Epithelial cell of prostate (primary cell): ENCODE measurements around the gene GPA33.
A peak's percentile ranks its signal among the peaks of the same experiment; 100 is the strongest.
"Not testable (repeated sequence)": the region's sequence is repeated elsewhere in the genome, so short reads cannot be mapped to it uniquely, and the experiment has no call there.

Source experiments
- DNase-seq: peaks from one replicate; pipeline ENCODE4 v3.0.0-alpha.2; 2011; ENCODE audit warnings: low read depth, low spot score
- H3K27ac ChIP-seq: fragments of 450-650 bp; 2 replicates; pipeline ENCODE4 v1.5.1; 2017; ENCODE audit warnings: mild to moderate bottlenecking

The GPA33 gene

DNA sequence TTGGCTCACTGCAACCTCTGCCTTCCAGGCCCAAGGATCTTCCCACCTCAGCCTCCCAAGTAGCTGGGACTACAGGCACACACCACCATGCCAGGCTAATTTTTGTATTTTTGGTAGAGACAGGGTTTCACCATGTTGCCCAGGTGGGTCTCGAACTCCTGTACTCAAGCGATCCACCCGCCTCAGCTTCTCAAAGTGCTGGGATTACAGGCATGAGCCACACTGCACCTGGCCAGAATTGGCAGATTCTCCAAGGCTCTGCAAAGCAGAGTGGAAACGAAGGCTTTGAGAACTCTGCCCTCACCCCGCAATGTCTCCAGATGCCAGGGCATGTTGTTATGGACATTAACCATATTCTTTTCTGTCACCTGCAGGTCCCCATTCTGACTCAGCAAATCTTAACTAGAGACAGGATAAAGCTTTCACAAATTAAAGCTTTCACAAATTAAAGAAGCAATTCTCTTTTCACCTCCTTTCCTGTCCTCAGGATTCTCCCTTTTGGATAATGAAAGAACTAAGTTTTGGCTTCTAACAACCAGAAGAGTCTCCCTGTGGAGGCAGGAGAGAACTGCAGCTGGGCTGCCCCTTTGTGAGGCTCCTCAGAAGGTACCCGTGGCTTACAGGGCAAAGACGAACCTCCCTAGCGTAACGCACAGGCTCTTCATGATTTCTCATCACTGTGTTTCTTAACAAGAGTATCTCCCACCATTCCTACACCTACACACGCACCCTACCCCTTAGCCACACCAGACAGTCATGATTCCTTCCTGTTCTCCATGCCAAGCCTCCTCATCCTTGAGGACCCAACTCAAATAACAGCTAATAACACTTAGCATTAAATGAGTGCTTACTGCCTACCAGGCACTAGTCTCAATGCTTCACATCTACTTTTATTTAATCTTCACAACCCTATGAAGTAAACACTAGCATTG, 29.8 kb downstream of the GPA33 start:
- no peak overlapping the region for H3K27ac ChIP-seq
- DNase-seq = no peak

DNA sequence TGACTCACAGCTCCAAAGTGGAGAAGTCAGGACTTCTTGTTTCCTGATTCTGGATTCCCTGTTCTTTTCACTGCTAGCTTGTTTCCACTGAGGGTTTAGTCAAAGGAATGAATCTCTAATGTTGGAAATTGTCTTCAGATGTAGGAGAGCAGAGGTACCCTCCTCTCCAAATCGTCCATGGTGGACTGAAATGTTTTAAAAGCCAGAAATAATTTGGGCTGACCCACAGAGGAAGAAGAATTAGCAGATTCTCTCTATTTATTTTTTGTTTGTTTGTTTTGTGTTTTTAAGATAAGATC, 30.4 kb downstream of the GPA33 start:
- no peak for DNase-seq
- no peak overlapping the region for H3K27ac ChIP-seq

DNA sequence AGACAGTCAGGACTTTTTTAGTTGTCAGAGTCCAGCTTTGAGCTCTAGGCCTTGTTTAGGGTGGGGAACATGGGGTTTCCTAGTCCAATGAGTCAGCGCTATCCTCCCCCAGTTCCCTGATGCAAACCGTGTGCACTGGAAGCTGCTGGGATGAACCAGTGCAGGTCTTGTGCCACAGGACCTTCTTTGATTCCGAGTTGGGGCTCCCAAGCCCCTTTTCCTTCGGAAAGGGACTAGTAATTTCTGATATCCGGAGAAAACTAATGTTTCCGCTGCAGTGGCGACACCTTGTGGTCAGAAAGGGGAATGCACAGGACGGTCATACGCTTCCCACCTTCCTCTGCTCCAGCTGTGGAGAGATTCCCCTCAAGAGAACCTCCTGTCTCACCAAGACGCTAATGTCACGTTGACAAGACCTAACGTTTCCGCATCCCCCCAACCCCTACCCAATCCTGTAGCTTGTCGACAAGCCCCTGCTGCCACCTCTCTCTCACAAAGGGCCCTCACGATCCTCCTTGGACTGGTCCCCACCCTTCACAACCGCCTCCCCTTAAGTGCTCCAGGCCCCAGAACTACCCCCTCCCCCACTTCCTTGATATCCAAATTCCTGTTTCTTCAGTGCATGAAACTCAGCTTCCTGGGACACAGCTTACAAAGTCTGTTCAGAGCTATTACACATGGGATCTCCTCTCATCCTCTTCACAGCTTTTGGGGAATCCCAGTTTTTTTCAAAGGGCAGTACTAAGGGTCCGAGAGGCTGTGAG, 30.9 kb downstream of the GPA33 start:
- H3K27ac ChIP-seq = no peak overlapping the region
- DNase-seq = no peak

DNA sequence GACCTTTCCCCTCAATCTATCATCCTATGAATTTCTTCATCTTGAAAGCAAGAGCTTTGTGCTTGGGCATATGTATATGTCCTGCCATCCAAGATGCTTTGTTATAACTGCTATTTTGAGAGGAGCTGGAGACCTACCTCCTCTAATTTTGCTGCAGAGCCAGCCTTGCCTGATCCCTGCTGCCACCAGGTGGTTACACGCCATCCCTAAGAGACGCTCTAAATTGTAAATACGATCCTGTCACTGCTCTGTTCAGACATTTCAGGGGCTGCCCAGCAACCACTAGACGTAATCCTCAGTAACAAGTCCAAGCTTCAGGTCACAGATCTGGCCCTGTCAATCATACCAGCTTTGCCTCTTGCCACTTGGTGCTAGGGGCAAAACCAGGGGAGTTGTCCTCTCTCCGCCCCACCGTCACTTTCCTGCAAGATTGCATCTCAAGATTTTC, 32.9 kb downstream of the GPA33 start:
- H3K27ac ChIP-seq = no peak overlapping the region
- no peak for DNase-seq

DNA sequence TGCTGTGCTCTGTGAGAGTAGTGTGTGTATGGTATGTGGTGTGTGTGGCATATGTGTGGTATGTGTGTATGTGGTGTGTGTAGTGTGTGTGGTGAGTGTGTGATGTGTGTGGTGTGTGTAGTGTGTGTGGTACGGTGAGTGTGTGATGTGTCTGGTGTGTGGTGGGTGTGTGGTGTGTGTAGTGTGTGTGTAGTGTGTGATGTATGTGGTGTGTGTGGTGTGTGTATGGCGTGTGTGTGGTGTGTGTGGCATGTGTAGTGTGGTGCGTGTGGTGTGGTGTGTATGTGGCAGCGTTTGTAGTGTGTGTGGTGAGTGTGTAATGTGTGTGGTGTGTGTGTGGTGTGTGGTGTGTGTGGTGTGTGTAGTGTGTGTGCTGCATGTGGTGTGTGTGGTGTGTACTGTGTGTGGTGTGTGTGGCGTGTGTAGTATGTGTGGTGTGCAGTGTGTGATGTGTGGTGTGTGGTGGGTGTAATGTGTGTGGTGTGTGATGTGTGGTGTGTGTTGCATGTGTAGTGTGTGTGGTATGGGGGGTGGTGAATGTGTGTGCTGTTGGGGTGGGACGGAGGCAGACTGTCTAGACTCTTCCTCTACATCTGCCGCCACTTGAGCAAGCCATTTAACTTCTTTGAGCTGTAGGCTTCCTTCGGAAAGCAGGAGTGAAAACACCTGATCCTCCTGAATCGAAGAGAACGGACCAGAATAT, 33.5 kb downstream of the GPA33 start:
- no peak overlapping the region for H3K27ac ChIP-seq
- no peak for DNase-seq

DNA sequence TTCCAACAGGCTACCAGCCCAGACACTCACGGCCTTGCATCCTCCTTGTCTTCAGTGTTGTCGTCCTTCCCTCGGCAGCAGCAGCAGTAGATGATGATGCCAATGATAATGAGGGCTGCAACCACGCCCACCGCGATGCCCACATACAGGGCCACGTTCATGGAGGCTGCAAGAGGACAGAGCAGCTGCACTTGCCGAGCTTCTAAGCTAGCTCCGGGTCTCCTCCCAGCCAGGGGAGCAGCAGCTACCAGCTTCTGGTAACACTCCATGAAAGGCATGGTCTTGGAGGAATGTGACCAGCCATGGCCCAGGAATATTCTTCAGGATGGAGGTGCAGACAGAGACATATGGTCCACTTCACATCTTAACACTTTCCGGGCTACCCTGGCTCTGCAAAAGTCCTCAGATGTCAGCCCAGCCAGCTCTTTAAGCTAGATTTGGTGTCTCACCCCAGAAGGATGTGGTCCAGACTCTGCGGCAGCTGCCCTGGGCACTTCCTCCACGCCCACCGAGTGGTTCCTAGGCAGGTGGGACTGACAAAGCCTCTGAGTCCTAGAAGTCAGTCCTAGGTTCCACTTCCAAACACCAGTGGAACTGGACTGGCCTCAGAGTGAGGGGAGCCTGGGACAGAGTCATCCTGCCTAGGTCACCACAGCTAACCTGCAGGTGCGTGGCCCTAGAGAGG, 35.1 kb downstream of the GPA33 start:
- no peak for DNase-seq
- H3K27ac ChIP-seq = no peak overlapping the region

DNA sequence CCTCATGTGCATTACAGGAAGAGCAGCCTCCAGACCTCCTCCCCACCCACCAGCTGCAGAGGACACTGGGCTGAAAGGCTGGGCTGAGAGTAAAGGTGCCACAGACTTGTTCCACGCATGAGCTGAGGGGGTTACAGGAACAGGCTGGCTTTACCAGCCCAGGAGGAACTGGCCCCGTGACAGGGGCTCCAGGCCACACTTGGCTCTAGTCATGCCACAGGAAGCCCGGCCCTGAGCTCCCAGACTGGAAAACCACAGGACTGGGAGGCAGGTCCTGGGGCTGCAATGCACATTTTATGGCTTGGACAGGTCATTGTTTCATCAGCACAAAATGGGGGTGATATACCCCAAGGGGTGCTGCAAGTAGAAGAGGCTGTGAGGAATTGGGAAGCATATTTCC, 35.6 kb downstream of the GPA33 start:
- H3K27ac ChIP-seq = no peak overlapping the region
- DNase-seq = no peak

DNA sequence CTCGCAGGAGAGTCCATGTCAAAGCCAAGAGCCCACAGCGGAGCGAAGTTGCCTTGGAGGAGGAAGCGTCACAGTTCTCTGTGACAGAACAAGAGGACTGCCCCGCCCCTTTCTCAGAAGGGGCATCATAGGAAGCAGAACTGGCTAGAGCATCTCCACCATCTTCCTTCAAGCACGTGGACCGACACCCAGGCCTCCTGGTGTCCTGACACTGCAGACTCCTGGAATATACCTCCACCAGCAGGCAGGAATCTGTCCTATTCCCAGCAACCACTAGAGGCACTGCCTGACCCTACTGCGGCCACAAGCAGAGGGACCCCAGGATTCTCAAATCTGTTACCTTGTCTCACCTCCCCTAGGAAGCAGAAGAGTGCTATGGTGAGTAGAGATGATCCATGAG, 37.8 kb downstream of the GPA33 start:
- no peak overlapping the region for H3K27ac ChIP-seq
- no peak for DNase-seq

DNA sequence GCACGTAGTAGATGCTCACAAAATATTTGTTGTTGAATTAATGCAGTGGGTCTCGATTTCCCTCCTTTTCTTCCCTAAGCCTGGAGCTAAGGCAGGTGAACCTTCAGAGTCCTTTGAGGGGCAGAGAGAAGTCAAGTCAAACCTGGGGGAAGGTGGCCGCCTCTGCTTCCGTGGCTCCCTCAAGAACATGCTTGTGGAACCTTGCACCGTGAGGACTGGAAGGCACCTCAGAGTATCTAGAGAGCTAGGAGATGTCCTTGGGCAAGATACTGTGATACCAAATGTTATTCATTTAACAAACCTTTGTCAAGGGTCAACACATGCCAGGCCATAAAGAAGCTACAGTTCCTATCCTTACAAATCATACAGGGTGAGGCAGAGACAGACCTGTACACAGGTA, 38.3 kb downstream of the GPA33 start:
- no peak overlapping the region for H3K27ac ChIP-seq
- DNase-seq = no peak

DNA sequence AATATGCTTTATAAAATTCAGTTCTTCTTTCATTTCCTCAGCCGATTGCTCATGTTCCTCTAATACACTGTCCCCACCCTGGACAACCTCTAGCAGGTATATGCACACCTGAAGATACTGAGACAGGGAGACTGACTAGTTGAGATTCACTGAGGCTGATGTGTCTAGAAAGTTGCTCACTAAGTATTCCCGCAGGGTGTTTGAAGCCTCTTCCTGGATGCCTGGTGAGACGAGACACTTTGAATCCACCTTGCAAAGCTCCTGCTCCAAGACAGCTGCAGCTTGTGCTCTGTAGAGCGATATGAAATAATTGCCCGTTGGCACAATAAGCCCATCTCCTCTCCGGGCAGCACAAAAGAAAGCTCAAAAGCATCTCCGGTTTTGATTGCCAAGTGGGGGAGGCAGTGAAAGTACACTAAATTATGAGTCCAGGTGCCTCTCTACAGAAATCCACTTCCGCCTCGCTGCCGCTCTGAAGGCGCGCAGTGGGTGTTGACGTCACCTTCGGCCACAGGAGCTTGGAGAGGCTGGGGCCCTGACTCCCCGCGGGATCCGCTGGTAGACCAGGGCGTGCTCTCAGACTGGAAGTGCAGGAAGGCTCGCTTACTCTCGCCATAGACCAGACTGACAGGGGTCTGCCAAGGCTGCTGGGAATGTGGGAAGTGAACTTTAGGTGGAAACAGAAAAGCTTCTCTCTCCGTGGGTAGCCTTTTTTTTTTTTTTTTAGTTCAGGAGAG, 46.3 kb downstream of the GPA33 start:
- DNase-seq = no peak
- H3K27ac ChIP-seq = peak overlapping the region; percentile 13

DNA sequence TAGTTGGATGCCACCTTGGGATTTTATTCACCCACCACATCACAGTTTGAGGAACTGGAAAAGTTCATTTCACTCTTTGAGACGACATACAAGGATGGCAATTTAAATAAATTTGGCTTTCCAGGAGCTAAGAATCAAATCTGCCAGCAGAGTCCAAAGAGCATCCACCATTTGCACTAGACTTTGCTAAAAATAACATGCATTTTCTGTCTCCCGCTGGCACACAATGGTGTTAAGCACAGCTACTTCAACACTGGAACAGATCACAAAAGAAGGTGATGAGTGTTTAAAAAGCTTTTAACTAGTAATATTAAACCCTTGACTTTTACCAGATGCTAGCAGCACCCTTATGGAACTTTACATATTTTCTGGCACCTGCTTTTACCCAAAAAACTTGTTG, 56.5 kb downstream of the GPA33 start:
- H3K27ac ChIP-seq = no peak overlapping the region
- no peak for DNase-seq

DNA sequence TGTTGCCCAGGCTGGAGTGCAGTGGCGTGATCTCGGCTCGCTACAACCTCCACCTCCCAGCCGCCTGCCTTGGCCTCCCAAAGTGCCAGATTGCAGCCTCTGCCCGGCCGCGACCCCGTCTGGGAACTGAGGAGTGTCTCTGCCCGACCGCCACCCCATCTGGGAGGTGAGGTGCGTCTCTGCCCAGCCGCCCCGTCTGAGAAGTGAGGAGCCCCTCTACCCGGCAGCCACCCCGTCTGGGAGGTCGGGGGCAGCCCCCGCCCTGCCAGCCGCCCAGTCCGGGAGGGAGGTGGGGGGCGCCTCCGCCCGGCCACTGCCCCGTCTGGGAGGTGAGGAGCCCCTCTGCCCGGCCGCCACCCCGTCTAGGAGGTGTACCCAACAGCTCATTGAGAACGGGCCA, 60.6 kb downstream of the GPA33 start:
- DNase-seq = not testable (repeated sequence)

DNA sequence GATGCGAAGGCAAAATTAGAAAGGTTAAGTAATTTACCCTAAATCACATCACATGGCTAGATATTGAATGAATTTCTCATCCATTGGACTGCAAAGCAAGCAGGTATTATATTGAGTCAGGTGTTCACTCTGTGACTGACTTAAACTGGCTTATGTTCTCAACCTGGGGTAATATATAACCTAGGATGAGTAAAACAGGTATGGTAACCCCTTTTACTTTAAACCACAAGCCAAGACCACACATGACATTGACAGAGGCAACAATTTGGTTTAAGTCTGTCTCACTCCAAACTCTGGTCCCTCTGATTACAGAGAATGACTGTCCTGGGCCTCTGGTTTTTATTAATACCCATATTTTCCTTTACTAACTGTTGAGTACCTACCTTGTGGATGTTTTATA, 67.8 kb downstream of the GPA33 start:
- H3K27ac ChIP-seq = no peak overlapping the region
- no peak for DNase-seq

More for the DNA sequence above, 60.6 kb downstream of the GPA33 start:
- H3K27ac ChIP-seq = not testable (repeated sequence)

DNA sequence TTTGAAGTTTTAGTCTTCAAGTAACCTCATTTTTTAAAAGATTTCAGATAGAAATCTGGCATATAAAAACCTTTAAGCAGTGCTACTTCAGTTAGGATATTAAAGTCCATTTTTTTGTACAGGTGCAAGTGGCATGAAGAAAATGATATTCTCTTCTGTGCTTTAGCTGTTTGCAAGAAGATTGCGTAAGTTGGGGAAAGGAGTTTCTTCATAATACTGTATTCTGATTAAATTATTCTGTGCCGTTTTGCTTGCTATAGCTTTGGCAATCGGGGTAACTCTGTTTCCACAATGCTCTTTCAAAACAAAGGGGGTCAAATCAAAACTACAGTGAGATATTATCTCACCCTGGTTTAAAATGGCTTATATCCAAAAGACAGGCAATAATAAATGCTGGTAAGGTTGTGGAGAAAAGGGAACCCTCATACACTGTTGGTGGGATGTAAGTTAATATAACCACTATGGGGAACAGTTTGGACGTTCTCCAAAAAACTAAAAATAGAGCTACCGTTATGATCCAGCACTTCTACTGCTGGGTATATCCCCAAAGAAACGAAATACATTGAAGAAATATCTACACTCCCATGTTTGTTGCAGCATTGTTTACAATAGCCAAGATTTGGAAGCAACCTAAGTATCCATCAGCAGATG, 74.0 kb downstream of the GPA33 start:
- H3K27ac ChIP-seq = no peak overlapping the region
- DNase-seq = no peak

DNA sequence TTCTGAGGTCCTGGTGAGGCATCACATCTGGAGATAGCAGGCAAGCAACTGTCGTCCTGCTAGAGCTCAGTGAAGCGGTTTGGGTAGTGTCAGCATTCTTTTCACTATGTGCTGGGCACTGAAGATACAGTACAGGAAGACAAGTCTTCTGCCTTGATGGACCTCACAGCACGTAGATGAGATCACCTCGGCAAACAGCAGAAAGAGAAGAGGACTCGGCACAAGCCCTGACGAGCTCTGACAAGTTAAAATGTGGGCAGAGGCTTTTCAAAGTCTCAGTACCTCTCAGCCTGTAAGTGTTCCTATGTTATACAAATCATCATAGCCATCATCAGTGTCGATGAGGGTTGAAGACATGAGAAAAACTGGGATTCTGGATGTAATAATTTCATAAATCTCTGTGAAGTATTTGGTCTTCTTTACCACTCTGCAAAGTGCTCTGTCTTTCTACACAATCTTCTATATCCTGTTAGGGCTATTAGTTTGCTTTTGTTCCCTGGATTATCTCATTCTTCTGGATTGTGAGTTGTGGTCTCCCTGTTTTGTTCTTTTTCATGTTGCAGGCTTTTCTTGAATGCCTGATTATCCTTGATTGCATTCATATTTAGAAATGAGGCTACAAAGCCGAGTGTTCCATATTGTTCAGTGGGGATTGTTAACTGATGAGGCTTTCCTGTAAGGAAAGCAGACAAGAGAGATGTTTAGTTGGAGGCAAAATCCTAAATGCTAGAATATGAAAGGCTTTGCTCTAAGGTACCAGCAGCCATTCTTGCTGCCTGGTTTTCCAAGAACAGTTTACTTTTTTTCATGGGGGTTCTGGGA, 76.9 kb downstream of the GPA33 start:
- peak; percentile 46 for DNase-seq
- H3K27ac ChIP-seq = no peak overlapping the region

DNA sequence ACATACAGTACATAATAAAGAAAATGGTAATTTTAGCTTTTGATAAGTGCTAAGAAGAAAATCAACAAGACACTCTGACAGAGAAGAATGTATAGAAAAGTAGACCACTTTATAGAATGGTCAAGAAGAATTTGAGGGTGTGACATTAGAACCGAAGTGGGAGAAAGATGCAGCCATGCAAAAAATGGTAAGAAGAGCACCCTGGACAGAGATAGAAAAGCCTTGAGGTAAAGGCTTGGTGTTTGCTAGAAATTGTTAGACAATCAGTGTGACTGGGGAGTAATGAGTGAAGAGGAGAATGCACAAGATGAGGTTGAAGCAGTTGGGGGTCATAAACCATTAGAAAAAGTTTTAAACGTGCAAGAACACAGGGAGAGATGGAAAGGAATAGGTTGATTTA, 77.6 kb downstream of the GPA33 start:
- no peak overlapping the region for H3K27ac ChIP-seq
- DNase-seq = no peak

DNA sequence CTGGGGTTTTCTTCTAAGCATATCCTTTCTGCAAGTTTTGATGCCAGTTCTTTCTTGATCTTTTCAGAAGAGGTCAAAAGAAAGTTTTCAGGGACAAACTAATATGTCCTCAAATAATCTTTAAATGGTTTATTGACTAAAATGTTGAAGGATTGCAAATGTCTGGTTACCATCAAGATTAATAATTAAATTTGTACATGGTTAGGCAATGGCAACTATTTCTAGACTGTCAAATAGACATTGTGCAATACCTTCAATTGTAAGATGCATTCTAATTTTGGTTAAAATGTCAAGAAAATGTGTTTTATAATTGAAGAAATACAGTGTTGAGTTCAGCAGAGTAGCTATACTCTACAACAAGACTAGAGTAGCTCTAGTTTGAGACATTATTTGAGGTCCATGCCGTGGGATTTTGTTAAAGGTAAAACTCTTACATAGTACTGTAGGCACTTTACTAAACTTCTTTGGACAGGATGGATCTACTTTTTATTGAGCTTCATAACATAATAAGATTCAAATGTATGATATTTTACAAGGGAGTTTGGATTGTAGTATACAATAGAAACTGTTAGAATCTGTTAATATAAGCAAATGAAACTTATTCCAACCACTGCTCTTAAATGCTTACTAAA, 78.5 kb downstream of the GPA33 start:
- no peak overlapping the region for H3K27ac ChIP-seq
- DNase-seq = no peak

DNA sequence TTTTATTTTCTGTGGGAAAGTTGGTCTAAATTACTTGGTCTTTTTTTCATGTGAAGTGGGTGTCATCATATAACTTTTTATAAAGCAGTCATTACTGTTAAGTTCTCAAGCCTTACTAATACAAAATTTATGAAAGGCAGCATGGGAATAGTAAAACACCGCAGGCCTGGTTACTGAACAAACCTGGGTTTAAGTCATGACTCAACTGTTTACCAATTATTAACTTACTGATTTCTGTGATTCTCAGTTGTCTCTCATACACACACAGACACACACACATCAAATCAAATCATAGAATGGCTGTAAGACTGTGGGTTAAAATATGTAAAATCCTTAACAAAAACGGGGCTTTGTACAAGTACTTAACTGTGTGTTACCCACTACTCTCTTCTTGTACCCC, 86.5 kb downstream of the GPA33 start:
- no peak overlapping the region for H3K27ac ChIP-seq
- no peak for DNase-seq
